Mesenteric fat pad (tissue), 1 donor: Measurements from ENCODE around the gene CRTAP. TPM values are rescaled to one million over a fixed set of nuclear protein-coding genes. Genes with fewer than 3 reads are reported as not detected.
"Not testable (repeated sequence)": the region's sequence is repeated elsewhere in the genome, so short reads cannot be mapped to it uniquely, and the experiment has no call there.

Source experiments
- DNase-seq: peaks from one replicate; pipeline ENCODE4 v3.0.0-alpha.2; 2020; ENCODE audit warnings: low spot score
- total RNA-seq: library from RNA; stranded (reverse); fragmentation: NEBNext Ultra II Directional; extraction: Animal tissue kit (Norgen Biotek cat#: 25700); gene quantifications from one replicate; pipeline ENCODE4 v1.2.1, GENCODE V29; 2021
- donor health status: DM: yes; HTN: yes; CAD: no.

CRTAP gene
- total RNA-seq, 1 donor from 2014 or later, result 371 TPM

DNA sequence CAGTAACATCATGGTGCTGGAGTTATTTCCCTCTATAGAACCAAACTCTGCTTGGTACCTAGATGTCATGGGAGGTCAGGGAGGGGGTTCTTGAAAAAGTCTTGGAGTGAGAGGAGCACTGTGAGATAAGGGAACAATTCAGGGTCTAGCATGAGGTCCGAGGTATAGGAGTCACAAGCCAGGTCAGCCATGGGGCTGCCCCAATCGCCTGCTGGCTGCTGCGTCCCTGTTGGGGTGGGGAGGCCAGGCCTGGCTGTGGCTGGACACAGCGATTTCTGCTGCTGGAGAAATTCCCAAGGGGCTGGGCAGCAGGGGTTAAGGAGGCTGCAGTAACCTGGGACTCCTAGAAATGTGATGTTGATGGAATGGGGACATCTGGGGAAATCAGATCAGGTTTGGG lies 59.9 kb downstream of the CRTAP start:
- no peak for DNase-seq

DNA sequence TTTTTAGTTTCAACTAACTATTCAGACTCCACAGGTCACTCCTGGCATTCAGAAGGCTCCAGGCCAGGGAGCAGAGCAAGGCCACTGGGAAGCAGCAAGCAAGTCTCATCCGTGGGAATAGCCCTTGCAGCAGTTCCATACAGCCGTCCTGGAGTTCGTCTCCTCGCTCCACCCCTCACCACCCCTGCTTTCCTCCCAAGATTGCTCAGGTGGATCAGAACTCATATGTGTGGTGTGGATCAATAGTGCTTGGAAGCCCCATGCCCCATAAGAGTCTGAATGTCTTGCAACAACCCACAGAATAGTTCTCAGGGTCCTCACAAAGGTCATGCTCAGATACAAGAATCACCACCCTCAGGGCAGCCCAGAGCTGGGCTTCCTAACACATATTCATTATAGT lies 60.3 kb downstream of the CRTAP start:
- no peak for DNase-seq

DNA sequence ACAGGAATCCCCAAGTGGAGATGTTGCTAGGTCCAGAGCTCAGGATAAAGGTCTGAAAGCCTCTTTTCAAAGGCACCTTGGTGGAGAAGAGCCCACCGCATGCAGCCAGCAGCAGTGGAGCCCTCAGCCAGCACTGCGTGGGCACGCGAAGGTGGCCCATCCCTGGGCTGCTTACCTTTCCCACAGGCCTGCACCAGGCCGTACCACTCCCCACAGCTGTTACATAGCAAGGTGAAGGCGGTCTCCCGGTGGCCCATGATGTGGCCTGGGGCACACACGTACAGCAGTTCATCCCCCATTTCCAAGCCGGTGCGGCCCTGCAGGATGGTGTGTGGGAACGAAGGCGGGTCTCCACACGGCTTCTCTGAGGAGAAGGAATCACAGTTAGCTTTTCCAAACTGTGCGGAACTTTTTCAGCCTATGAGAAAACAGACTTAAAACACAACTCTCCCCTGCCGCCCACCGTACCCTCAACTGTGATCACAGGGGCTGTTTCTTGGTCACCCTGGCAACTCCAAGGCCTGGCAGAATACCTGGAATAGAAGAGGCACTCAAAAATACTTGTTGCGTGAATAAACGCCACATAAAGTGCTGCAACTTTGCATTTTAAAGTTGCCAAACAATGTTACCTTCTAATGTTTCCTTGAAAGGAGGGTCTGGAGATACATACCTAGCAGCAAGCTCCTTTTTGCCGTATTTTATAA lies 61.0 kb downstream of the CRTAP start:
- no peak for DNase-seq

DNA sequence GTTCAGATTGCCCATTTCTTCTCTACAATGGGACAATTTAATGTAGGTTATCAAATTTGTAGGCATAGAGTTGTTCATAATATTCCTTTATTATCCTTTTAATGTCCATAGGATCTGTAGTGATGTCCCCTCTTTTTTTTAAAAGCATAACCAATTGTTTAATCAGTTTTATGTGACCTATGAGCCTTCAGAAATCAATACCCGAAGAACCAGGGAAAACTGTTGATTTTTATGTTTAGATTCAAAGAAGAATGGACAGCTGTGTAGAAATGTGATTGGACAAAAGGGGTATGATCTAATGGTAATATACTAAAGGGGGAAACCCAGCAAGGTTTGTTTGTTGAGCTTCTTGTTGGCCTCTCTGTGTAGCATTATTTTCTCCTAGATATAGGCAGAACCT lies 65.3 kb downstream of the CRTAP start:
- no peak for DNase-seq

DNA sequence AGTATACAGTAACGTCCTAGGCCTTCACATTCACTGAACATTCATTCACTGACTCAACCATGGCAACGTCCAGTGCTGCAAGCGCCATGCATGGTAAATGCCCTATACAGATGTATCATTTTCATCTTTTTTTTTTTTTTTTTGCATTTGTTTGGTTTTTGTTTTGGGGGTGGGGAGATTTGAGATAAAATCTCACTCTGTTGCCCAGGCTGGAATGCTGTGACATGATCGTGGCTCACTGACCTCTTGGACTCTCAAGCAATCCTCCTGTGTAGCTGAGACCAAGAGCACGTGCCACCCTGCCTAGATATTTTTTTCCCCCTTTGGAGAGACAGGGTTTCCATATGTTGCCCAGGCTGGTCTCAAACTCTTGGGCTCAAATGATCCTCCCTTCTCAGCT lies 67.4 kb downstream of the CRTAP start:
- no peak for DNase-seq

DNA sequence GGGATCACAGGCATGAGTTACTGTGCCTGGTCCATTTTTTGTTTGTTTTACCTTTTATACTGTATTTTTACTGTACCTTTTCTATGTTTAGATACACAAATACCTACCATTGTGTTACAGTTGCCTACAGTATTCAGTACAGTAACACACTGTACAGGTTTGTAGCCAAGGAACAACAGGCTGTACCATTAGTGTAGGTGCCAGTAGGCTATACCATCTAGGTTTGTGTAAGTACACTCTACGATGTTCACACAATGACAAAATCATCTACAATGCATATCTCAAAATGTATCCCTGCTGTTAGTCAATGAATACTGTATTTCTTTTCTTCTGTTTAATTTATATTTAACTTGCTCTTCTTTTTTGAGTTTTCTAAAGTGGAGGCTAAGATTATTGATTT lies 67.8 kb downstream of the CRTAP start:
- DNase-seq, result not testable (repeated sequence)

DNA sequence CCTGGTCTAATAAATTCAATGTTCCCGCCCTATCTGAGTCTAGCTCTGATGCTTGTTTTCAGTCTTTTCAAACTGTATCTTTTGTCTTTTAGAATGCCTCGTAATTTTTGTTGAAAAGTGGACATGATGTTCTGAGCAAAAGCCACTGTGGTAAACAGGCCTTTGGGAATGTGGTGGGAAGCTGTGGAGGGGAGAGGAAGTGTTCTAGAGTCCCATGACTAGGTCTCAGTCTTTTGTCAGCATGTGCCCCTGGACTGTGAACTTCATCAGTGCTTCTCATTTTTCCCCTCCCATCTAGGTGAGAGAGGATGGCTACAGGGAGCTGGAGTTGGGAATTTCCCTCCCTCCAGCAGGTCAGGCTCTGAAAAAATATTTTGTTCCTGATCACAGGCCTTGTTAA lies 71.0 kb downstream of the CRTAP start:
- no peak for DNase-seq

DNA sequence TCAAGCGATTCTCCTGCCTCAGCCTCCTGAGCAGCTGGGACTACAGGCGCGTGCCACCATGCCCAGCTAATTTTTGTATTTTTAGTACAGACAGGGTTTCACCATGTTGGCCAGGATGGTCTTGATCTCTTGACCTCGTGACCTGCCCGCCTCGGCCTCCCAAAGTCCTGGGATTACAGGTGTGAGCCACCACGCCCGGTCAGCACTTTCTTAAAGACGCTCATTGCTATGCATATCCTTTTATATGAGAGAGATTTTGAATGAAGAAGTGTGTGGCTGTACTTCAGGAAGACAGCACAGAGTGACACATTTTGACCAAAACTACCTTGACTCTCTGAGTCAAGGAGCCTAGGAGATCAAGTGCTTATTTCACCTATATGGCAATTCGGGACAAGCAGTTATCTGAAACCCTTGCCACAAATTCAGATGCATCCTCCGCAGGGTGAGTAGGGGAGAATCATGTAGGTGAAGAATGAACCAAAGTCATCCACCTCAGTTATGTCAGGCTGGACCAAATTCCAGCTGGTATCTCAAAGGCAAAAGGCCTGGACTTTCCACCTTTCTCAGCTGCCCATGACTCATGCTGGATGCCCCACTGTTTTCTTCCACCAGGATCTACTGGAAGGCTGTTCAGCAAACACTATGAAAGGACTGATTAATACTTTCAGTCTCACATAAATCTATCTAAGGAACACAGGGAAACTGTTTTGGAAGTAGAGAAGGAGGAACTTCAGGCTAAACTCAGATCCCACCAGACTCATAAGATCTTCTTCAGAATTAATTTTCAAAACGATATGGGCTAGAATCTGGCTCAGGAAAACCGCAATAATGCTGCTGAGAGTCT lies 72.9 kb downstream of the CRTAP start:
- no peak for DNase-seq

DNA sequence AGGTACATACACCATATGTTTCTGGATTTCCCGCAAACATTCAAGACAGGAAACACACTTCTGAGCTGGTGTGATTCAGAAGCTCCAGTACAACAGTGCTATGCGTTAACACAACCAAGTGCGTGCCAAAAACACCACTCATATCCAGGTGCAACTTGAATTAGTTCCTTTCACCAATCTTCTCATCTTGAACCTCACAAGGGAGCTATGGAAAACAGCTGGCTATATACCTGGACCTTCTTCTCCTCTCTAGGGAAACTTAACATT lies 73.5 kb downstream of the CRTAP start:
- DNase-seq, result no peak

DNA sequence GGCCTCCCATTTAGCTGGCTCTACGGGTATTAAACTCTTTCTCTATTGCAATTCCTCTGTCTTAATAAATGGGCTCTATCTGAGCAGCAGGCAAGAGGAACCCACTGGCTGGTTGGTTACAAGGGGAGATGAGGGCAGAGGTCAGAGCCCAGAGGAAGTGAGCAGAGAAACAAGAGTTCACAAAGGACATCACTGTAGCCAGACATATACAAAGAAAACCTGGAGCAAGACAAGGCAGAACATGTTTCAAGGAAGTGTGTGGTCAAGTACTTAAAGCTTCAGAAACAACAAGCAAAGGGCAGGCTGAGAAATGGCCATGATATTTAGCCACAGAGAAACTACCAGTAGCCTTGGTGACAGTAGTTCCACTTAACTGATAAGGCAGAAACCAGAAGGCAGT lies 80.5 kb downstream of the CRTAP start:
- no peak for DNase-seq

DNA sequence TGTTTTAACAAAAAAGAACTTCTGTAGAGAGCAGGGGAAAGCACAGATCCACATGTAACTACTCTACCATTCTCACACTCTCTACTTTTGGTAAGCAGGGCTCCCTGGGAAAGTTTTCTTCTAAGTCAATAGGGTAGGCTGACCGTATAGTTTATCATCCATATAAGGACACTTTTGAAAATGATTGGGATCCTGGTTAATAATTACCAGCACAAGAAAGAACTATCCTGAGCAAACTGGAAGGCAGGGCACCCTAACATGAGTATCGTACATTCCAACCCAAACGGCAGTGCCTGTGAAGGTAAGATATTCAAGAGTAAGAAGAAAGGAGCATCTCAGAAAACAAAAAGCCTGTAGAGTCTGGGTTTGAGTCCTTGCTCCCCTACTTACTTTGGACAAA lies 82.7 kb downstream of the CRTAP start:
- DNase-seq, result no peak

Other genes with a start within 250 kb of the CRTAP start
- gene CCR4, start 162.4 kb upstream of the CRTAP start, total RNA-seq, result 0.48 TPM
- gene GLB1, start 16.9 kb upstream of the CRTAP start, total RNA-seq, result 56.5 TPM
- gene TMPPE, start 16.9 kb upstream of the CRTAP start, total RNA-seq, result 9.9 TPM
- gene SUSD5, start 104.8 kb downstream of the CRTAP start, total RNA-seq, result 0.26 TPM
- 4.9 TPM for gene FBXL2, start 163.4 kb downstream of the CRTAP start, total RNA-seq